ENCODE data around the gene GPR146.

The GPR146 gene

GRCh38 chr7:1080921-1081255 is 36.5 kb downstream of the GPR146 start:
- DNase-seq = no peak

GRCh38 chr7:1081336-1081735 is 37.0 kb downstream of the GPR146 start:
- DNase-seq = no peak

- no peak for DNase-seq
Measured at GRCh38 chr7:1081931-1082401, 37.6 kb downstream of the GPR146 start.

- no peak for DNase-seq
Measured at GRCh38 chr7:1083729-1084657, 39.6 kb downstream of the GPR146 start.

- no peak for DNase-seq
Measured at GRCh38 chr7:1085266-1085665, 40.9 kb downstream of the GPR146 start.

- no peak for DNase-seq
Measured at GRCh38 chr7:1085910-1086421, 41.6 kb downstream of the GPR146 start.

GRCh38 chr7:1086588-1087464 is 42.5 kb downstream of the GPR146 start:
- peak; percentile 6 for DNase-seq

- no peak for DNase-seq
Measured at GRCh38 chr7:1087465-1087814, 43.1 kb downstream of the GPR146 start.

- DNase-seq = no peak
Measured at GRCh38 chr7:1087952-1088920, 43.9 kb downstream of the GPR146 start, which contains the start of gene GPER1. Gene GPER1, plus strand, starts transcription at chr7:1088113. Its CDS starts 3,616 bp downstream, at chr7:1091729.

- no peak for DNase-seq
Measured at GRCh38 chr7:1090236-1090635, 45.9 kb downstream of the GPR146 start.

- no peak for DNase-seq
Measured at GRCh38 chr7:1090686-1091643, 46.6 kb downstream of the GPR146 start.

- DNase-seq = no peak
Measured at GRCh38 chr7:1091644-1092027, 47.3 kb downstream of the GPR146 start.

- DNase-seq = no peak
Measured at GRCh38 chr7:1092161-1092632, 47.9 kb downstream of the GPR146 start.

GRCh38 chr7:1092806-1093501 is 48.6 kb downstream of the GPR146 start:
- DNase-seq = no peak

GRCh38 chr7:1093502-1093843 is 49.1 kb downstream of the GPR146 start:
- no peak for DNase-seq

- DNase-seq = no peak
Measured at GRCh38 chr7:1093916-1094508, 49.7 kb downstream of the GPR146 start.

- DNase-seq = no peak
Measured at GRCh38 chr7:1094870-1095269, 50.5 kb downstream of the GPR146 start.

- no peak for DNase-seq
Measured at GRCh38 chr7:1095621-1096155, 51.3 kb downstream of the GPR146 start.

Data from NCI-H2171 (cell line).